Panc1 (cell line): ENCODE results near the gene ACKR2.

ENCODE experiments used
- CTCF ChIP-seq: fragments of 450-650 bp; IDR thresholded peaks from 2 replicates; pipeline ENCODE4 v1.5.1; 2017; ENCODE audit warnings: mild to moderate bottlenecking
- POLR2AphosphoS5 ChIP-seq: IDR thresholded peaks from 2 replicates; pipeline ENCODE4 v1.6.1; 2012; ENCODE audit warnings: mild to moderate bottlenecking, low read depth, low read length, moderate library complexity
- REST ChIP-seq, 2 experiments: IDR thresholded peaks; 2 replicates each; pipeline ENCODE4 v1.6.1; 2011 to 2012; ENCODE audit warnings: low read depth in 2 of 2, control low read depth in 1 of 2, low read length in 1 of 2, mild to moderate bottlenecking in 1 of 2, moderate library complexity in 1 of 2; ENCODE audit not compliant: insufficient read depth in 1 of 2
- SIN3A ChIP-seq: IDR thresholded peaks from 2 replicates; pipeline ENCODE4 v1.6.1; 2012; ENCODE audit warnings: low read depth, mild to moderate bottlenecking, low read length, moderate library complexity, borderline replicate concordance; ENCODE audit not compliant: insufficient read depth

- TF ChIP-seq CTCF, result no peak
- no peak for TF ChIP-seq REST (IDR thresholded peaks at IDR 0.05; ENCODE audit: insufficient read depth in 1 of 2, low read depth in 2 of 2, low read length in 1 of 2)
- no peak for TF ChIP-seq POLR2AphosphoS5
- TF ChIP-seq SIN3A, result no peak
Measured at GRCh38 chr3:42814246-42814645, 5.0 kb downstream of the ACKR2 start.
